Neural progenitor cell (in vitro differentiated cells): Measurements from ENCODE around the gene STAMBP.
A peak's percentile ranks its signal among the peaks of the same experiment; 100 is the strongest.

ENCODE experiments used
- EZH2 ChIP-seq: fragments of 200-600 bp; sonication (generic); IDR thresholded peaks from 2 replicates; pipeline ENCODE4 v1.6.1; 2017; ENCODE audit warnings: antibody characterized with exemption, mild to moderate bottlenecking, moderate library complexity
- TF ChIP-seq, protein P1 (sequence below): fragments of 200-600 bp; sonication (generic); IDR thresholded peaks from 2 replicates; pipeline ENCODE4 v1.5.1; 2017; ENCODE audit warnings: antibody characterized with exemption, mild to moderate bottlenecking

DNA sequence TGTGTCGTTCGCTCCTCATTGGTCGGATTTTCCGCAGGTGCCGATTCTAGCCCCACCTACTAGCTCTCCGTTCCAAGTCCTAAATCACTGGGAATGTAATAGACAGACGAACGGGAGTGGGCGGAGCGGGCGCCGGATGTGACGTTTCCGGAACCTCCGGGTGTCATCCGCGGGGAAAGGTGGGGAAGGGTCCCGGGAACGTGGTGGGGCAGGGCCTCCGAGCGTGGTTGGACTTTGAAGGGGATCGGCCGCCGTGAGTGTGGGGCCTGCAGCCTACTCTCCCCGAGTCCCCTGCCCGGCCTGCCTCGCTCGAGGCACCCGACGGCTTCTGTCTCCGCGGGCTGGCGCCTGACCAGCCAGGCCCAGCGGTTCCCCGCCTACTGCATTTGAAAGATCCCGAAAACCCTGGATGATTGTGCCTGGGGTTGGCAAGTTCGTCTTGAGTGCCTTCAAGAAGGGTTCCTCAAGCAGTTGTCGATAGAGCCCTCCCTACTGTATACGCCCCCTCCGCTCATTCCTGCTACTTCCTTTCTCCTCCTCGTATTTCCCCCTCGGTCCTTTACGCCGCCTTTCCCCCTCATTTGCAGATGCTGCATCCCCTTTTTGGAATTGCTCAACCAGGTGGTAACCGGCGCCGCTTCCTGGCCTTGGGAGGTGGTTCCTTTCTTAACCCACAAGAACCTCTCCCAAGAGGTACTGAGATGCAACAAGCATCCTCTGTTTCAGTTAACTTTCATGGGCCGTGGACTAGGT lies at the start of gene STAMBP:
- TF ChIP-seq, protein P1, sequence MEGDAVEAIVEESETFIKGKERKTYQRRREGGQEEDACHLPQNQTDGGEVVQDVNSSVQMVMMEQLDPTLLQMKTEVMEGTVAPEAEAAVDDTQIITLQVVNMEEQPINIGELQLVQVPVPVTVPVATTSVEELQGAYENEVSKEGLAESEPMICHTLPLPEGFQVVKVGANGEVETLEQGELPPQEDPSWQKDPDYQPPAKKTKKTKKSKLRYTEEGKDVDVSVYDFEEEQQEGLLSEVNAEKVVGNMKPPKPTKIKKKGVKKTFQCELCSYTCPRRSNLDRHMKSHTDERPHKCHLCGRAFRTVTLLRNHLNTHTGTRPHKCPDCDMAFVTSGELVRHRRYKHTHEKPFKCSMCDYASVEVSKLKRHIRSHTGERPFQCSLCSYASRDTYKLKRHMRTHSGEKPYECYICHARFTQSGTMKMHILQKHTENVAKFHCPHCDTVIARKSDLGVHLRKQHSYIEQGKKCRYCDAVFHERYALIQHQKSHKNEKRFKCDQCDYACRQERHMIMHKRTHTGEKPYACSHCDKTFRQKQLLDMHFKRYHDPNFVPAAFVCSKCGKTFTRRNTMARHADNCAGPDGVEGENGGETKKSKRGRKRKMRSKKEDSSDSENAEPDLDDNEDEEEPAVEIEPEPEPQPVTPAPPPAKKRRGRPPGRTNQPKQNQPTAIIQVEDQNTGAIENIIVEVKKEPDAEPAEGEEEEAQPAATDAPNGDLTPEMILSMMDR: no peak
- peak; percentile 49 for TF ChIP-seq EZH2
